Natural killer cell (primary cell): ENCODE data around the gene MLLT1. TPM values are rescaled to one million over a fixed set of nuclear protein-coding genes. Genes with fewer than 3 reads are reported as not detected.
A peak's percentile ranks its signal among the peaks of the same experiment; 100 is the strongest.

ENCODE experiments used
- ATAC-seq, 3 donors: fragments of 150-1000 bp in 2 of 3; fragments of 200-7000 bp in 1 of 3; cut with Tn5 transposase; 1 replicate in 1 of 3; 2 replicates in 2 of 3; pipeline ENCODE4 v1.10.0; 2021; ENCODE audit warnings: mild to moderate bottlenecking in 2 of 3, moderate library complexity in 2 of 3
- DNase-seq, 2 donors: peaks; one replicate each; pipeline versions ENCODE4 v3.0.0 to v3.0.0-alpha.2; 2013 to 2021; ENCODE audit warnings: mixed read lengths in 1 of 2
- H3K27ac ChIP-seq: one replicate; pipeline ENCODE4 v1.5.1; 2013; ENCODE audit warnings: mild to moderate bottlenecking, low read length
- H3K27me3 ChIP-seq: one replicate; pipeline ENCODE4 v1.6.1; 2013; ENCODE audit warnings: low read length; ENCODE audit not compliant: control insufficient read depth, insufficient read depth
- H3K36me3 ChIP-seq: one replicate; pipeline ENCODE4 v1.6.1; 2013; ENCODE audit warnings: low read length; ENCODE audit not compliant: control insufficient read depth, insufficient read depth
- H3K4me1 ChIP-seq: one replicate; pipeline ENCODE4 v1.6.1; 2013; ENCODE audit warnings: low read length; ENCODE audit not compliant: control insufficient read depth, insufficient read depth
- H3K4me3 ChIP-seq: one replicate; pipeline ENCODE4 v1.5.1; 2013; ENCODE audit warnings: low read length
- H3K9me3 ChIP-seq: one replicate; pipeline ENCODE4 v1.6.1; 2013; ENCODE audit warnings: low read length; ENCODE audit not compliant: control insufficient read depth, insufficient read depth
- H3K27ac Mint-ChIP-seq, 2 donors: one replicate each; pipeline ENCODE4 v1.8.0; 2022; ENCODE audit warnings: mild to moderate bottlenecking in 2 of 2, mixed read lengths in 2 of 2, moderate library complexity in 1 of 2
- H3K27me3 Mint-ChIP-seq, 2 donors: one replicate each; pipeline ENCODE4 v1.8.0; 2022; ENCODE audit warnings: low read depth in 2 of 2, mixed read lengths in 2 of 2
- H3K36me3 Mint-ChIP-seq: one replicate; pipeline ENCODE4 v1.8.0; 2022; ENCODE audit warnings: mixed read lengths
- H3K4me1 Mint-ChIP-seq, 2 donors: one replicate each; pipeline ENCODE4 v1.8.0; 2022; ENCODE audit warnings: mixed read lengths in 2 of 2
- H3K4me3 Mint-ChIP-seq: one replicate; pipeline ENCODE4 v1.8.0; 2022; ENCODE audit warnings: mild to moderate bottlenecking, moderate library complexity, mixed read lengths
- H3K9me3 Mint-ChIP-seq, 2 donors: one replicate each; pipeline ENCODE4 v1.8.0; 2022; ENCODE audit warnings: mixed read lengths in 2 of 2
- CTCF ChIP-seq: fragments of 200-600 bp; IDR thresholded peaks from one replicate; pipeline ENCODE4 v1.8.0; 2022; ENCODE audit warnings: antibody characterized with exemption
- WGBS: methylation state at CpG from one replicate; pipeline ENCODE4 v1.1.7; 2013; ENCODE audit warnings: missing lambda C conversion rate; ENCODE audit not compliant: insufficient coverage; 5-methylcytosine and 5-hydroxymethylcytosine counted together
- intact Hi-C: fragments of 100-400 bp; cut with micrococcal nuclease; formaldehyde crosslinking; loops from one replicate; pipeline ENCODE4 v1.14.2; 2022
- total RNA-seq, 4 donors: library from RNA; stranded (reverse); fragments of 120-200 nt in 1 of 4; gene quantifications; one replicate each; pipeline versions ENCODE4 v1.2.3 to v1.2.4, GENCODE V29; 2013 to 2022

MLLT1 gene
- total RNA-seq, 3 donors from 2014 or later (not counting 1 experiment from before 2014, with no cell fraction given): 30.2 to 43.8 (median 36.6) TPM

DNA sequence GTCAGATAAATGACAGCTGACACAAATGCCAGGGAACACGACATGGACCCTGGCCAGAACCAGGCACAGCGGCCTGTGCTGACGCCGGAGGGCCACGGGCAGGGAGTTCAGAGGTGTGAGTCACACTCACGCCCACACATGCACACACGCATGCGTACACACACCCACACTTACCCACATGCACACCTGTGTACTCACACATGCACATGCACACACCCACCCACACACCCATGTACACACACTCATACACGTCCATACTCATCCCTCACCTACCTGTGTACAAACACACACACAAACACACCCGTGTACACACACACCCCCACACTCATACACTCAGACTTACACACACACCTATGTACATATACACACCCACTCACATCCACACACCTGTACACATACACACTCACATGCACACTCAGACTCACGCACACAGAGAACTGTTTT, 40.4 kb downstream of the MLLT1 start:
- intact Hi-C loops: no loop called here
- Mint-ChIP-seq H3K27me3 (no peaks in the 10 kb centered on the region), H3K9me3 (no peaks in the 10 kb centered on the region), H3K4me3 (no peak overlapping the region), H3K4me1 (peaks cover 25 to 47% of the 10 kb centered on the region in 2 donors), H3K27ac (peak overlapping the region in 1 of 2 donors; percentile 31), H3K36me3 (no peaks in the 10 kb centered on the region)
- Histone ChIP-seq H3K36me3 (no peaks in the 10 kb centered on the region), H3K4me3 (no peak overlapping the region), H3K27ac (no peak overlapping the region), H3K4me1 (peaks cover 24% of the 10 kb centered on the region), H3K27me3 (no peaks in the 10 kb centered on the region), H3K9me3 (no peaks in the 10 kb centered on the region)
- no peak for ATAC-seq
- 74% methylated on average over 11 of the region's 11 CpGs for WGBS
- TF ChIP-seq CTCF: no peak
- no peak for DNase-seq

- no peak for ATAC-seq
These were observed 41.0 kb downstream of the MLLT1 start for GRCh38 chr19:6238643-6239281.

GRCh38 chr19:6238256-6238642, 41.5 kb downstream of the MLLT1 start:
- intact Hi-C loops: no loop called here
- Histone ChIP-seq H3K27ac (no peak overlapping the region), H3K9me3 (no peaks in the 10 kb centered on the region), H3K36me3 (no peaks in the 10 kb centered on the region), H3K27me3 (no peaks in the 10 kb centered on the region), H3K4me3 (no peak overlapping the region), H3K4me1 (peaks cover 22% of the 10 kb centered on the region)
- no peaks in the 10 kb centered on the region for H3K9me3 Mint-ChIP-seq
- 72% methylated on average over 4 of the region's 6 CpGs for WGBS
- H3K27ac Mint-ChIP-seq: peak overlapping the region; percentile 31 to 53
- TF ChIP-seq CTCF: no peak
- no peaks in the 10 kb centered on the region for H3K36me3 Mint-ChIP-seq
- no peaks in the 10 kb centered on the region for H3K27me3 Mint-ChIP-seq
- DNase-seq (no peak), ATAC-seq (no peak)
- H3K4me3 Mint-ChIP-seq: no peak overlapping the region
- H3K4me1 Mint-ChIP-seq: peaks cover 21 to 44% of the 10 kb centered on the region in 2 donors

More at GRCh38 chr19:6238643-6239281, 41.0 kb downstream of the MLLT1 start:
- WGBS: 87% methylated on average over 24 of the region's 24 CpGs
- H3K9me3 Mint-ChIP-seq: no peaks in the 10 kb centered on the region
- H3K9me3 ChIP-seq: no peaks in the 10 kb centered on the region
- H3K4me1 ChIP-seq: peaks cover 24% of the 10 kb centered on the region
- H3K4me3 ChIP-seq: no peak overlapping the region
- H3K4me3 Mint-ChIP-seq: no peak overlapping the region
- intact Hi-C loops: no loop called here
- TF ChIP-seq CTCF: no peak
- H3K27me3 ChIP-seq: no peaks in the 10 kb centered on the region
- H3K36me3 ChIP-seq: no peaks in the 10 kb centered on the region
- H3K27ac Mint-ChIP-seq: peak overlapping the region in 1 of 2 donors; percentile 31
- H3K27ac ChIP-seq: no peak overlapping the region
- no peaks in the 10 kb centered on the region for H3K27me3 Mint-ChIP-seq
- DNase-seq: no peak
- peaks cover 21 to 47% of the 10 kb centered on the region in 2 donors for H3K4me1 Mint-ChIP-seq
- H3K36me3 Mint-ChIP-seq: no peaks in the 10 kb centered on the region
